ENCODE data around the gene AHCYL2. TPM values are rescaled to one million over a fixed set of nuclear protein-coding genes. Genes with fewer than 3 reads are reported as not detected.
"Not testable (repeated sequence)": the region's sequence is repeated elsewhere in the genome, so short reads cannot be mapped to it uniquely, and the experiment has no call there.

The AHCYL2 gene
- total RNA-seq, 1 donor from 2014 or later: 12.0 TPM

DNA sequence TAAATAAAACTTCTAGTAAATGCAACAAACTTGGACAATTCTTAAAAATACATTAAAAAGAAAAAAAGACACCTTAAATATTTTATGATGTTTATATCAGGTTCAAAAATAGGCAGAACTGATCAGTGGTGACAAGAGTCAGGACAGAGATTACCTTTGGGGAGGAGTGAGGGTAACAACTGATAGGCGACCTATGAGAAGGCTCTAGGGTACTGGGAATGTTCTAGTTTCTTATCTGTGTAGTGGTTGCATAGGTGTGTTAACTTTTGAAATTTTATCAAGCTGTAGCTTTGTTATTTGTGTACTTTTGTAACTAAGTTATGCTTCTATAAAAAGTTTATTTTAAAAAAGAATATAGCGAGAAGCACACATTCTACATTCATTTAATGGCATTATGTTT, 134.3 kb downstream of the AHCYL2 start:
- H3K4me1 ChIP-seq (ENCODE audit: control insufficient read depth in 3 of 3, insufficient read depth in 3 of 3, low read length in 3 of 3): no peaks in the 10 kb centered on the region
- no peaks in the 10 kb centered on the region for H3K9me3 ChIP-seq (ENCODE audit: control insufficient read depth in 3 of 3, low read length in 3 of 3)
- no peak overlapping the region for H3K4me3 ChIP-seq (ENCODE audit: low read length in 3 of 3)
- H3K27me3 ChIP-seq (ENCODE audit: control insufficient read depth in 3 of 3, insufficient read depth in 3 of 3, low read length in 3 of 3): no peaks in the 10 kb centered on the region
- no peak overlapping the region for H3K9ac ChIP-seq (ENCODE audit: low read depth in 1 of 3, low read length in 3 of 3)
- H3K36me3 ChIP-seq (ENCODE audit: control insufficient read depth in 3 of 3, insufficient read depth in 3 of 3, low read length in 3 of 3): no peaks in the 10 kb centered on the region
- H3K27ac ChIP-seq (ENCODE audit: low read depth, low read length): no peak overlapping the region

DNA sequence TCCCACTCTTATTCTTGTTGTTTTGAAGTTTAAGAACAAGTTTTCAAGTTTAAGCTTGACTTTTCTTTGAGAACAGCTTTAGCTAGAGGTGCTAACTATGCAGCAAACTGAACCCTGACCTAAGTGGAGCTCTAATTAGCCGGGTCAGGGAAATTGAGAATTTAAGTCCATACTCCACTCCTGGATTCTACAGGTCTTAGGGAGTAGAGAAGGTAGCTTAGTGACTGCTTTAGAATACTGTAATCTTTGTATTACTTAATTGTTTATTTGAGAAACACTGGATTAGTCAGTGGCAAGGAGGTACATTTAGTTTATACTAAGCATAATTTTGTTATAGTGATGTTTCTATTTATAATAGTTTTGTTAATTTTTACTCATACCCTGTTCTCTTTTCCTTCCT, 134.8 kb downstream of the AHCYL2 start:
- H3K9me3 ChIP-seq (ENCODE audit: control insufficient read depth in 3 of 3, low read length in 3 of 3): no peaks in the 10 kb centered on the region
- no peaks in the 10 kb centered on the region for H3K27me3 ChIP-seq (ENCODE audit: control insufficient read depth in 3 of 3, insufficient read depth in 3 of 3, low read length in 3 of 3)
- H3K27ac ChIP-seq (ENCODE audit: low read depth, low read length): no peak overlapping the region
- no peak overlapping the region for H3K4me3 ChIP-seq (ENCODE audit: low read length in 3 of 3)
- H3K36me3 ChIP-seq (ENCODE audit: control insufficient read depth in 3 of 3, insufficient read depth in 3 of 3, low read length in 3 of 3): no peaks in the 10 kb centered on the region
- H3K9ac ChIP-seq (ENCODE audit: low read depth in 1 of 3, low read length in 3 of 3): no peak overlapping the region
- no peaks in the 10 kb centered on the region for H3K4me1 ChIP-seq (ENCODE audit: control insufficient read depth in 3 of 3, insufficient read depth in 3 of 3, low read length in 3 of 3)

DNA sequence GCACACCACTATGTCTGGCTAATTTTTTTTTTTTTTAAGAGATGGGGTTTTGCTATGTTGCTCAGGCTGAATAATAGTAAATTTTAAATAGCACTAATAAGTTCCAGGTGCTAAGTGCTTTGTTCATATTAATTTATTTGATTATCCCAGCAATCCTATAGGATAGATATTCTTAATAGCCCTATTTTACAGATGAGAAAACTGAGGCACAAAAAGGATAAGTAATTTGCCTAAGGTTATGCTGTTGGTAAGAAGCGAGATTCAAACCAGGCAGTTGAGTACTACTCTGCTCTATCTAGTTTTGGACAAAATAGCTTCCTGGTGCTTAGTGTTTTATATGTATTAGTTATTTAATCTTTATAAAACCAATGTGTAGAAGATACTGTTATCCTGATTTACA, 136.9 kb downstream of the AHCYL2 start:
- Histone ChIP-seq H3K9me3 (ENCODE audit: control insufficient read depth in 3 of 3, low read length in 3 of 3) (no peaks in the 10 kb centered on the region), H3K27ac (ENCODE audit: low read depth, low read length) (no peak overlapping the region), H3K9ac (ENCODE audit: low read depth in 1 of 3, low read length in 3 of 3) (no peak overlapping the region)

DNA sequence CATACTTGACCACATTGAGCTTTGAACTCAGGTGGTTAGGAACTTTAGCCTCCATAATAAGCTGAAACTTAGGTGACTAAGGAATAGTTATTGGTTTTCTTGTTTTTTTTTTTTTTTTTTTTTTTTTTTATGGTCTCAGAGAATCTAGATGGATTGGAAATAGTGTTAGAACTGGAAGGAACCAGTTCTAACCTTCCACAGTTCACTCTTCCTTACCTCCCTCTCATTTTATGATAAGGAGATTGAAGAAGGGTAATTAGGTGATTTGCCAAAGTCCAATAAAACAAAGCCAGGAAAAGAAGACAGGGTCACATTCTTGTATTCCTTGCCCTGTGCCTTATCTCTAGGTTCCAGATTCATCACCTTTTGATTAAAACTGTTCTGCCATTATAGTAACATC, 137.7 kb downstream of the AHCYL2 start:
- H3K27ac ChIP-seq (ENCODE audit: low read depth, low read length): no peak overlapping the region
- no peaks in the 10 kb centered on the region for H3K9me3 ChIP-seq (ENCODE audit: control insufficient read depth in 3 of 3, low read length in 3 of 3)
- no peak overlapping the region for H3K9ac ChIP-seq (ENCODE audit: low read depth in 1 of 3, low read length in 3 of 3)
- no peaks in the 10 kb centered on the region for H3K27me3 ChIP-seq (ENCODE audit: control insufficient read depth in 3 of 3, insufficient read depth in 3 of 3, low read length in 3 of 3)
- H3K36me3 ChIP-seq (ENCODE audit: control insufficient read depth in 3 of 3, insufficient read depth in 3 of 3, low read length in 3 of 3): no peaks in the 10 kb centered on the region
- no peak overlapping the region for H3K4me3 ChIP-seq (ENCODE audit: low read length in 3 of 3)
- H3K4me1 ChIP-seq (ENCODE audit: control insufficient read depth in 3 of 3, insufficient read depth in 3 of 3, low read length in 3 of 3): peaks cover 0 to 4% (median 3%) of the 10 kb centered on the region in 3 donors

More for the DNA sequence above, 136.9 kb downstream of the AHCYL2 start:
- Histone ChIP-seq H3K36me3 (ENCODE audit: control insufficient read depth in 3 of 3, insufficient read depth in 3 of 3, low read length in 3 of 3) (no peaks in the 10 kb centered on the region), H3K4me1 (ENCODE audit: control insufficient read depth in 3 of 3, insufficient read depth in 3 of 3, low read length in 3 of 3) (no peaks in the 10 kb centered on the region), H3K27me3 (ENCODE audit: control insufficient read depth in 3 of 3, insufficient read depth in 3 of 3, low read length in 3 of 3) (no peaks in the 10 kb centered on the region), H3K4me3 (ENCODE audit: low read length in 3 of 3) (no peak overlapping the region)

GRCh38 chr7:129367349-129367699, 142.5 kb downstream of the AHCYL2 start:
- H3K4me1 ChIP-seq (ENCODE audit: control insufficient read depth in 3 of 3, insufficient read depth in 3 of 3, low read length in 3 of 3): peaks cover 7 to 17% (median 13%) of the 10 kb centered on the region in 3 donors
- no peak overlapping the region for H3K4me3 ChIP-seq (ENCODE audit: low read length in 3 of 3)
- H3K36me3 ChIP-seq (ENCODE audit: control insufficient read depth in 3 of 3, insufficient read depth in 3 of 3, low read length in 3 of 3): no peaks in the 10 kb centered on the region
- H3K9me3 ChIP-seq (ENCODE audit: control insufficient read depth in 3 of 3, low read length in 3 of 3): no peaks in the 10 kb centered on the region
- H3K27ac ChIP-seq (ENCODE audit: low read depth, low read length): no peak overlapping the region
- H3K27me3 ChIP-seq (ENCODE audit: control insufficient read depth in 3 of 3, insufficient read depth in 3 of 3, low read length in 3 of 3): no peaks in the 10 kb centered on the region
- no peak overlapping the region for H3K9ac ChIP-seq (ENCODE audit: low read depth in 1 of 3, low read length in 3 of 3)

DNA sequence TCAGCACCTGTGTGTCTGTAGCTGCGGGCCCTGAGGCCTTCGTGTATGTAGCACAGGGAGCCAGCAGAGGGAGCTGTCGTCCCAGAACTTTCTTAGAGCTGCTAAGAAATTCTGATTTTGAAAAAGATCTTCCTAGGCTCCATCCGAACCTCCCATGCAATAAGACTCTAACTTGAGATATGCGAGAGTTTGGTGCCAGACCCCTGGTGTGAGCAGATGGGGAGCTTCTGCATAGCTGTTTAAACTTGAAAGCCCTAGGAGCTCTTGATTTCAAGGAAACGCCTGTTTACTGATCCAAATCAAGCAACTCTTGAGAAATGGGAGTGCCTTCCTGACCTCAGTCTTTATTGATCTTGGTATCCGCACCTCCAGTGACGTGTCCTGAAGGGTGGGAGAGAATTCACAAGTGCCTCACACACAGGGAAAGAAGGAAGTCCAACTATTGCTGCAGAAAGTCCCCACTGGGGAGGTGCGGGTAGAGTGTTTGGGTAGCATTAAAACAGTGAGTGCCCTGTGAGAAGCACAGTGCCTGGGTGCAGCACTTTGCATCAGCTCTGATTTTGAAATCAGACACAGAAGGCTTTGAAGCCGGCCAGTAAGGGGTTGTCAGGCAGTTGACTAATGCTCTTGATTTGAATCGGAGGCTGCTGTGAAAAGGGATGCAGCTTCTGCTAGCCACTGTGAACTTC, 143.0 kb downstream of the AHCYL2 start:
- Histone ChIP-seq H3K27ac (ENCODE audit: low read depth, low read length) (no peak overlapping the region), H3K4me3 (ENCODE audit: low read length in 3 of 3) (peak overlapping the region in 2 of 3 donors; percentile 4 to 5)

DNA sequence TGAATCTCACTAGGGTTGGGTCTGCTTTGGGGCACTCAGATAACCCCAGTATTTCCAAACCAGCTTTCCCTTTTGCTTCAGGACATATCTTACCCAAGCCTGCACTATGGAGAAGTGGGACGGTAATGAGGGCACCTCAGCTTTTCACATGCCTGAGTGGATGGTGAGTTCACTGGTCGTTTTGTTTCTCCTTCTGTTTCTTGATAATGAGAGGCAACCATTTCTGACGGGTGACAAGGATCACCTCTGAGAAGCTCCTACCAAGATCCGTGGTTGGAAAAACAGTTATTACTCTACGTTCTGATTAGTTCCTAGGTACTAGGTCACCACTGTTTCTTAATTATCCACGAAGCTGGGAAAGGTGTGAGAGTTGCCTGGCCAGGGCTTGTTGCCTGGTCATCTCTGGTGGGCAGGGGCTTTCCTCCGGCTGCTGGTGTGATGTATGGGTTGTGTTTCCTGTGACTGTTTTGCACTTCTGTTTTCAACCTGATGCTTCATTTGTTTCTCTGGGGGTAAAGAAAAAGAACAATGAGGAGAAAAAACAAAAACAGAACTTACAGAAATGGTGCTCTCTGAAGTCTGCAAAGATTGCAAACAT, 143.7 kb downstream of the AHCYL2 start:
- H3K27ac ChIP-seq (ENCODE audit: low read depth, low read length): no peak overlapping the region
- H3K36me3 ChIP-seq (ENCODE audit: control insufficient read depth in 3 of 3, insufficient read depth in 3 of 3, low read length in 3 of 3): no peaks in the 10 kb centered on the region
- peak overlapping the region in 2 of 3 donors; percentile 1 to 51 for H3K9ac ChIP-seq (ENCODE audit: low read depth in 1 of 3, low read length in 3 of 3)
- H3K4me3 ChIP-seq (ENCODE audit: low read length in 3 of 3): peak overlapping the region in 1 of 3 donors; percentile 4
- no peaks in the 10 kb centered on the region for H3K27me3 ChIP-seq (ENCODE audit: control insufficient read depth in 3 of 3, insufficient read depth in 3 of 3, low read length in 3 of 3)
- H3K4me1 ChIP-seq (ENCODE audit: control insufficient read depth in 3 of 3, insufficient read depth in 3 of 3, low read length in 3 of 3): peaks cover 7 to 17% (median 13%) of the 10 kb centered on the region in 3 donors
- H3K9me3 ChIP-seq (ENCODE audit: control insufficient read depth in 3 of 3, low read length in 3 of 3): no peaks in the 10 kb centered on the region

More for the DNA sequence above, 143.0 kb downstream of the AHCYL2 start:
- Histone ChIP-seq H3K27me3 (ENCODE audit: control insufficient read depth in 3 of 3, insufficient read depth in 3 of 3, low read length in 3 of 3) (no peaks in the 10 kb centered on the region), H3K9me3 (ENCODE audit: control insufficient read depth in 3 of 3, low read length in 3 of 3) (no peaks in the 10 kb centered on the region), H3K9ac (ENCODE audit: low read depth in 1 of 3, low read length in 3 of 3) (peak overlapping the region in 2 of 3 donors; percentile 1 to 51), H3K36me3 (ENCODE audit: control insufficient read depth in 3 of 3, insufficient read depth in 3 of 3, low read length in 3 of 3) (no peaks in the 10 kb centered on the region), H3K4me1 (ENCODE audit: control insufficient read depth in 3 of 3, insufficient read depth in 3 of 3, low read length in 3 of 3) (peaks cover 7 to 17% (median 13%) of the 10 kb centered on the region in 3 donors)

GRCh38 chr7:129369447-129369846, 144.6 kb downstream of the AHCYL2 start:
- peaks cover 7 to 17% (median 13%) of the 10 kb centered on the region in 3 donors for H3K4me1 ChIP-seq (ENCODE audit: control insufficient read depth in 3 of 3, insufficient read depth in 3 of 3, low read length in 3 of 3)
- H3K36me3 ChIP-seq (ENCODE audit: control insufficient read depth in 3 of 3, insufficient read depth in 3 of 3, low read length in 3 of 3); H3K27me3 ChIP-seq (ENCODE audit: control insufficient read depth in 3 of 3, insufficient read depth in 3 of 3, low read length in 3 of 3); H3K9me3 ChIP-seq (ENCODE audit: control insufficient read depth in 3 of 3, low read length in 3 of 3); H3K27ac ChIP-seq (ENCODE audit: low read depth, low read length); H3K4me3 ChIP-seq (ENCODE audit: low read length in 3 of 3); H3K9ac ChIP-seq (ENCODE audit: low read depth in 1 of 3, low read length in 3 of 3): not testable (repeated sequence)

- no peak overlapping the region for H3K4me3 ChIP-seq (ENCODE audit: low read length in 3 of 3)
- H3K9me3 ChIP-seq (ENCODE audit: control insufficient read depth in 3 of 3, low read length in 3 of 3): no peaks in the 10 kb centered on the region
- no peaks in the 10 kb centered on the region for H3K27me3 ChIP-seq (ENCODE audit: control insufficient read depth in 3 of 3, insufficient read depth in 3 of 3, low read length in 3 of 3)
- no peaks in the 10 kb centered on the region for H3K36me3 ChIP-seq (ENCODE audit: control insufficient read depth in 3 of 3, insufficient read depth in 3 of 3, low read length in 3 of 3)
- H3K4me1 ChIP-seq (ENCODE audit: control insufficient read depth in 3 of 3, insufficient read depth in 3 of 3, low read length in 3 of 3): peaks cover 9 to 20% (median 17%) of the 10 kb centered on the region in 3 donors
- H3K9ac ChIP-seq (ENCODE audit: low read depth in 1 of 3, low read length in 3 of 3): no peak overlapping the region
- H3K27ac ChIP-seq (ENCODE audit: low read depth, low read length): no peak overlapping the region
These were observed 146.0 kb downstream of the AHCYL2 start for GRCh38 chr7:129370812-129371211.

DNA sequence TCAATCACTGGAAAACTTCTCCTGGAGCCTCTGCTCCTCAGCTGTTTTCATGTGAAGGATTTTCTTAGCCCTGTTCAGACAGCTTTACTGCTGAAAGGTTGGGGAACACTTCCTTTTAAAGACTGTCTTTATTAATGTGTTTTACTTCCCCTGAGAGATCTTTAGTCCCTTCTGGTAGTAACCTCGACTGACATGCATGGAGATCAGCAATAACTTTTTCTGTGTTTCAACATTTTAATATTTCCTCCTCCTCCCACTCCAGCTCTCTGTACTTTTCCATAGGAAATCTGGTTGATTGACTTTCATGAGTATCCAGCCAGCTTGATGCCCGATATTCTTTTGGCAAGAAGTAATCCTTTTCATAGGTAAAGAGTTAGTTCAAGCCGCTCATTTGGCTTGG, 146.7 kb downstream of the AHCYL2 start:
- Histone ChIP-seq H3K9me3 (ENCODE audit: control insufficient read depth in 3 of 3, low read length in 3 of 3) (no peaks in the 10 kb centered on the region), H3K4me3 (ENCODE audit: low read length in 3 of 3) (no peak overlapping the region), H3K36me3 (ENCODE audit: control insufficient read depth in 3 of 3, insufficient read depth in 3 of 3, low read length in 3 of 3) (no peaks in the 10 kb centered on the region), H3K27me3 (ENCODE audit: control insufficient read depth in 3 of 3, insufficient read depth in 3 of 3, low read length in 3 of 3) (no peaks in the 10 kb centered on the region), H3K9ac (ENCODE audit: low read depth in 1 of 3, low read length in 3 of 3) (no peak overlapping the region), H3K27ac (ENCODE audit: low read depth, low read length) (no peak overlapping the region), H3K4me1 (ENCODE audit: control insufficient read depth in 3 of 3, insufficient read depth in 3 of 3, low read length in 3 of 3) (peaks cover 9 to 20% (median 17%) of the 10 kb centered on the region in 3 donors)
